Measurements from ENCODE around the gene MPZL3. TPM values are rescaled to one million over a fixed set of nuclear protein-coding genes. Genes with fewer than 3 reads are reported as not detected.

Gene MPZL3
- total RNA-seq, 1 donor from 2014 or later: 1.6 TPM

DNA sequence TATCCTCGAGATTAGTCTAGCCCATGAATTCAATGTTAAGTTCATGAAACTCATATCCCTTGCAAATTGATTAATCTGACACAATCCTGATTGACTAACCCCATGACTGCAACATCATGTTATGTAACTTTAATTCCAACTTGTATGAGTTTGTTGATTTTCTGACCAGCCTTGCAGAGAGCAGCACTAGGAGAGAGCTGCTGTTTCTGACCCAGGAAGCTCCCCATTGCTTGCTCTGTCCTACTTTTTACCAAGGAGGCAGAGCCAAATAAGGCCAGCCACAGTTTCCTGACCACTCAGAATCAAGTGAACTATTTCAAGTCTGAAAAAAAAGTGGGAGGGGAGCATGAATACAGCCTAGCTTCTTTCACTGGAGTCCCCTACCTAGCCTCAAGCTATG lies 13.2 kb downstream of the MPZL3 start:
- peaks cover 6% of the 10 kb centered on the region for H3K4me1 Mint-ChIP-seq (ENCODE audit: low read depth)
- H3K4me3 Mint-ChIP-seq (ENCODE audit: unreplicated experiment): no peak overlapping the region
- H3K27ac Mint-ChIP-seq (ENCODE audit: unreplicated experiment): no peak overlapping the region
- peaks cover 47% of the 10 kb centered on the region for H3K27me3 Mint-ChIP-seq (ENCODE audit: low read depth)
- H3K9me3 Mint-ChIP-seq (ENCODE audit: low read depth): no peaks in the 10 kb centered on the region
- no peaks in the 10 kb centered on the region for H3K36me3 Mint-ChIP-seq (ENCODE audit: low read depth)
- TF ChIP-seq, protein P1, sequence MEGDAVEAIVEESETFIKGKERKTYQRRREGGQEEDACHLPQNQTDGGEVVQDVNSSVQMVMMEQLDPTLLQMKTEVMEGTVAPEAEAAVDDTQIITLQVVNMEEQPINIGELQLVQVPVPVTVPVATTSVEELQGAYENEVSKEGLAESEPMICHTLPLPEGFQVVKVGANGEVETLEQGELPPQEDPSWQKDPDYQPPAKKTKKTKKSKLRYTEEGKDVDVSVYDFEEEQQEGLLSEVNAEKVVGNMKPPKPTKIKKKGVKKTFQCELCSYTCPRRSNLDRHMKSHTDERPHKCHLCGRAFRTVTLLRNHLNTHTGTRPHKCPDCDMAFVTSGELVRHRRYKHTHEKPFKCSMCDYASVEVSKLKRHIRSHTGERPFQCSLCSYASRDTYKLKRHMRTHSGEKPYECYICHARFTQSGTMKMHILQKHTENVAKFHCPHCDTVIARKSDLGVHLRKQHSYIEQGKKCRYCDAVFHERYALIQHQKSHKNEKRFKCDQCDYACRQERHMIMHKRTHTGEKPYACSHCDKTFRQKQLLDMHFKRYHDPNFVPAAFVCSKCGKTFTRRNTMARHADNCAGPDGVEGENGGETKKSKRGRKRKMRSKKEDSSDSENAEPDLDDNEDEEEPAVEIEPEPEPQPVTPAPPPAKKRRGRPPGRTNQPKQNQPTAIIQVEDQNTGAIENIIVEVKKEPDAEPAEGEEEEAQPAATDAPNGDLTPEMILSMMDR (IDR thresholded peaks at IDR 0.05): no peak
- DNase-seq (ENCODE audit: low spot score): no peak

DNA sequence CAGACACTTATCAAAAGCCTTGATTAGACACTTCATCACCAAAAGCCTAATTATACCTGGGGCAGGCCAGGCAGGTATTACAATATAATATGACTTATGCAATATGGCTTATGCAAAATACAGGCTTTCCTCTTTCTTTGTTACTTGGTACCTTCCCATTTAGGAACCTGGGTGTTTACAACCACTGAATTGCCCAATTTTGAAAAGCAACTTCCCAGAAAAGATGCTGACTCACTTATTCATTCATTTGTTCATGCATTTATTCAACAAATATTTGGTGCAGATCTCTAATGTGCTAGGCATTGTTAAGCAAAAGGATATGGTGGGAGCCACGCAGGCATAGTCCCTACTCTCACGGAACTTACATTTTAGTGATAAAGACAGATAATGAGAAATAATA lies 13.7 kb downstream of the MPZL3 start:
- no peak for DNase-seq (ENCODE audit: low spot score)
- TF ChIP-seq, protein P1 (IDR thresholded peaks at IDR 0.05): no peak
- H3K4me1 Mint-ChIP-seq (ENCODE audit: low read depth): peaks cover 6% of the 10 kb centered on the region
- H3K27me3 Mint-ChIP-seq (ENCODE audit: low read depth): peaks cover 46% of the 10 kb centered on the region
- no peaks in the 10 kb centered on the region for H3K9me3 Mint-ChIP-seq (ENCODE audit: low read depth)
- H3K27ac Mint-ChIP-seq (ENCODE audit: unreplicated experiment): no peak overlapping the region
- H3K4me3 Mint-ChIP-seq (ENCODE audit: unreplicated experiment): no peak overlapping the region
- no peaks in the 10 kb centered on the region for H3K36me3 Mint-ChIP-seq (ENCODE audit: low read depth)

DNA sequence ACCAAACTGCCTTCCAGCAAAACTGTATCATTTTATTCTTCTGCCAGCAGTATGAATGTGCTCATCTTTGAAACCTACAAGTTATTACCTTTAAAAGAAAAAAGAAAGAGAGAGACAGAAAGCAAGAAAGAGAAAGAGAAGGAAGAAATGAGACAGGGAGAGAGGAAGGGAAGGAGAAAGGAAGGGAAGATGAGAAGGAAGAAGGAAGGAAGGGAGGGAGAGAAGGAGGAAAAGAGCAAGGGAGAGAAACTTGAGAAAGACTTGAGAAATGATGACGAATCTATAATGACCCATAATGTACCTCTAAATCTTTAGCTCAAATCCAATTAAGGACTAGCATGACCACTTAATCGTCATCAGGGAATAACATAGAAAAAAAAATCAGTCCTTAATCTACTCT lies 16.0 kb downstream of the MPZL3 start:
- TF ChIP-seq, protein P1 (IDR thresholded peaks at IDR 0.05): no peak
- DNase-seq (ENCODE audit: low spot score): no peak
- H3K4me3 Mint-ChIP-seq (ENCODE audit: unreplicated experiment): no peak overlapping the region
- H3K27ac Mint-ChIP-seq (ENCODE audit: unreplicated experiment): no peak overlapping the region
- H3K9me3 Mint-ChIP-seq (ENCODE audit: low read depth): no peaks in the 10 kb centered on the region
- H3K4me1 Mint-ChIP-seq (ENCODE audit: low read depth): no peaks in the 10 kb centered on the region
- H3K27me3 Mint-ChIP-seq (ENCODE audit: low read depth): peaks cover 31% of the 10 kb centered on the region
- H3K36me3 Mint-ChIP-seq (ENCODE audit: low read depth): no peaks in the 10 kb centered on the region

DNA sequence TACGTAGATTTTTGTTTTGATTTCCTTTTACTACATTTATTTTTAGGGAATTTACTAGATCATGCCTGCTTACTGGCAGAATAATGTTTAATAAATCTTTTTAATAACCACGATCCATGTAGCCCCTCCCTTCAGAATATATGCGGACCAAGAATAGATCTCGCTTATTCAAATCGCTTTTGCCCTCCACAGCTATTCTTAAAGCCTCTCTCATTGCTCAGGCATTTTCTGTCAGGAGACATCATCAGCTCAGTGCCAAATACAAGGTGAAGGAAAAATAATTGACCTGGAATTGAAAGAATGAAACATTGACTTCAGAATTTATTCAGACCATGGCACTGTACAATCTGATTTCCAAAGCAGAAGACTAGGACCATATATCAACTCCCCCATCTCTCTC lies 17.3 kb downstream of the MPZL3 start:
- peaks cover 28% of the 10 kb centered on the region for H3K27me3 Mint-ChIP-seq (ENCODE audit: low read depth)
- H3K4me3 Mint-ChIP-seq (ENCODE audit: unreplicated experiment): no peak overlapping the region
- no peaks in the 10 kb centered on the region for H3K36me3 Mint-ChIP-seq (ENCODE audit: low read depth)

DNA sequence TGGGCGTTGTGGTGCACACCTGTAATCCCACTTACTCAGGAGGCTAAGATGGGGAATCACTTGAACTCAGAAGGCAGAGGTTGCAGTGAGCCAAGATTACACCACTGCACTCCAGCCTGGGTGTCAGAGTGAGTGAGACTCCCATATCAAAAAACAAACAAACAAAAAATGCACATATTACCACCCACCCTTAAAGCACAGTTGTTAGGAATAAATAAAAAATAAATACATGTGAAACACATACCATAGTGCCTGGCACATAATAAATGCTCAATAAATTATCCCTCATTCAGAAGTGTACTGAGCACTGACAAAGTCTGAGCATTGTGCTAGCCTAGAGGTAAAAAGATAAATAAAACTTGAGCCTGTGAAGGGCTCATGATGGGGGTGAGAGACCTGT lies 18.3 kb downstream of the MPZL3 start:
- Mint-ChIP-seq H3K4me1 (ENCODE audit: low read depth) (peaks cover 4% of the 10 kb centered on the region), H3K36me3 (ENCODE audit: low read depth) (no peaks in the 10 kb centered on the region), H3K27me3 (ENCODE audit: low read depth) (peaks cover 27% of the 10 kb centered on the region), H3K27ac (ENCODE audit: unreplicated experiment) (no peak overlapping the region), H3K4me3 (ENCODE audit: unreplicated experiment) (no peak overlapping the region), H3K9me3 (ENCODE audit: low read depth) (no peaks in the 10 kb centered on the region)
- TF ChIP-seq, protein P1 (IDR thresholded peaks at IDR 0.05): no peak
- no peak for DNase-seq (ENCODE audit: low spot score)

More for the DNA sequence above, 17.3 kb downstream of the MPZL3 start:
- H3K4me1 Mint-ChIP-seq (ENCODE audit: low read depth): no peaks in the 10 kb centered on the region
- no peak overlapping the region for H3K27ac Mint-ChIP-seq (ENCODE audit: unreplicated experiment)
- TF ChIP-seq, protein P1 (IDR thresholded peaks at IDR 0.05): no peak
- DNase-seq (ENCODE audit: low spot score): no peak
- H3K9me3 Mint-ChIP-seq (ENCODE audit: low read depth): no peaks in the 10 kb centered on the region
